IMR-90 (cell line): ENCODE measurements around the gene CDK12. TPM values are rescaled to one million over a fixed set of nuclear protein-coding genes. Genes with fewer than 3 reads are reported as not detected.

Experiments
- ATAC-seq: fragments of 200-7000 bp; cut with Tn5 transposase; 2 replicates; pipeline ENCODE4 v1.9.1; 2020; ENCODE audit warnings: low read depth, mild to moderate bottlenecking, moderate library complexity
- BruUV-seq: library from RNA; stranded (reverse); fragments of 400-500 nt; replicated peaks from 2 replicates; lab custom pipeline; 2021; lab: Mats Ljungman, UMichigan
- CTCF ChIA-PET: fragments of 300-600 bp; formaldehyde crosslinking; extraction: SDS; loops from one replicate; lab custom pipeline; 2021; ENCODE audit warnings: antibody characterized with exemption; lab: Yijun Ruan, JAX
- POLR2A ChIA-PET: fragments of 300-600 bp; sonication (Branson Sonifier 250); formaldehyde crosslinking; loops from one replicate; lab custom pipeline; 2022; ENCODE audit warnings: antibody characterized with exemption; ENCODE audit not compliant: unreplicated experiment; lab: Charles Lee
- DNase-seq: peaks from one replicate; pipeline ENCODE4 v3.0.0; 2013
- H2AFZ ChIP-seq: replicated peaks from 2 replicates; pipeline ENCODE3; 2013; ENCODE audit warnings: low read length, mild to moderate bottlenecking; ENCODE audit not compliant: poor library complexity
- H2AK5ac ChIP-seq: 2 replicates; pipeline ENCODE4 v1.6.1; 2013; ENCODE audit warnings: low read depth, low read length, inconsistent platforms
- H2AK9ac ChIP-seq: replicated peaks from 2 replicates; pipeline ENCODE3; 2013; ENCODE audit warnings: mild to moderate bottlenecking, low read depth, low read length, moderate library complexity; ENCODE audit not compliant: poor library complexity
- H2BK120ac ChIP-seq: 2 replicates; pipeline ENCODE4 v1.6.1; 2013; ENCODE audit warnings: low read depth, low read length, inconsistent platforms
- H2BK15ac ChIP-seq: 3 replicates; pipeline ENCODE4 v1.6.1; 2013; ENCODE audit warnings: low read depth, low read length, inconsistent platforms
- H2BK20ac ChIP-seq: 2 replicates; pipeline ENCODE4 v1.6.1; 2013; ENCODE audit warnings: low read depth, mild to moderate bottlenecking, inconsistent platforms, low read length, moderate library complexity
- H2BK5ac ChIP-seq: 2 replicates; pipeline ENCODE4 v1.6.1; 2013; ENCODE audit warnings: mild to moderate bottlenecking, low read depth, low read length, inconsistent platforms; ENCODE audit not compliant: poor library complexity, severe bottlenecking
- H3K14ac ChIP-seq: replicated peaks from 2 replicates; pipeline ENCODE4 v1.6.1; 2013; ENCODE audit warnings: low read depth, low read length, inconsistent platforms
- H3K18ac ChIP-seq: 2 replicates; pipeline ENCODE4 v1.6.1; 2013; ENCODE audit warnings: low read depth, low read length, control low read depth
- H3K23ac ChIP-seq: 2 replicates; pipeline ENCODE4 v1.6.1; 2013; ENCODE audit warnings: low read depth, low read length, inconsistent platforms
- H3K27ac ChIP-seq: 2 replicates; pipeline ENCODE4 v1.5.1; 2013; ENCODE audit warnings: mild to moderate bottlenecking, control low read depth, low read length; ENCODE audit not compliant: insufficient read depth
- H3K27me3 ChIP-seq: 2 replicates; pipeline ENCODE4 v1.6.1; 2013; ENCODE audit warnings: low read length; ENCODE audit not compliant: control insufficient read depth, insufficient read depth
- H3K36me3 ChIP-seq: 2 replicates; pipeline ENCODE4 v1.6.1; 2013; ENCODE audit warnings: low read length, mixed read lengths; ENCODE audit not compliant: control insufficient read depth, insufficient read depth
- H3K4ac ChIP-seq: 2 replicates; pipeline ENCODE4 v1.6.1; 2013; ENCODE audit warnings: low read depth, low read length, inconsistent platforms
- H3K4me1 ChIP-seq: 2 replicates; pipeline ENCODE4 v1.6.1; 2013; ENCODE audit warnings: low read length, mixed read lengths; ENCODE audit not compliant: control insufficient read depth, insufficient read depth
- H3K4me2 ChIP-seq: 2 replicates; pipeline ENCODE4 v1.6.1; 2013; ENCODE audit warnings: low read depth, mild to moderate bottlenecking, control low read depth, low read length, moderate library complexity
- H3K4me3 ChIP-seq: 2 replicates; pipeline ENCODE4 v1.5.1; 2013; ENCODE audit warnings: low read depth, mild to moderate bottlenecking, control low read depth, low read length, moderate library complexity; ENCODE audit not compliant: insufficient read depth
- H3K56ac ChIP-seq: 2 replicates; pipeline ENCODE4 v1.6.1; 2013; ENCODE audit warnings: low read length, inconsistent platforms; ENCODE audit not compliant: insufficient read depth; ENCODE audit errors: extremely low read depth
- H3K79me1 ChIP-seq, 2 experiments: 2 replicates each; pipeline ENCODE4 v1.6.1; 2013; ENCODE audit warnings: low read length in 2 of 2, inconsistent platforms in 1 of 2, low read depth in 1 of 2
- H3K9ac ChIP-seq: 2 replicates; pipeline ENCODE4 v1.6.1; 2013; ENCODE audit warnings: low read depth, low read length, control low read depth
- H3K9me1 ChIP-seq: 2 replicates; pipeline ENCODE4 v1.6.1; 2013; ENCODE audit warnings: low read length, inconsistent platforms; ENCODE audit not compliant: insufficient read depth
- H3K9me3 ChIP-seq: 2 replicates; pipeline ENCODE4 v1.6.1; 2013; ENCODE audit warnings: low read length; ENCODE audit not compliant: control insufficient read depth, insufficient read depth
- H4K20me1 ChIP-seq: 2 replicates; pipeline ENCODE4 v1.6.1; 2013; ENCODE audit warnings: low read length, inconsistent platforms; ENCODE audit not compliant: insufficient read depth
- H4K5ac ChIP-seq: 2 replicates; pipeline ENCODE4 v1.6.1; 2013; ENCODE audit warnings: mild to moderate bottlenecking, low read depth, low read length, control low read depth
- H4K8ac ChIP-seq, 2 experiments: 2 replicates each; pipeline ENCODE4 v1.6.1; 2013; ENCODE audit warnings: low read depth in 2 of 2, low read length in 2 of 2, control low read depth in 1 of 2, inconsistent platforms in 1 of 2
- H4K91ac ChIP-seq: 2 replicates; pipeline ENCODE4 v1.6.1; 2013; ENCODE audit warnings: low read depth, low read length, inconsistent platforms; ENCODE audit not compliant: insufficient read depth
- CEBPB ChIP-seq: IDR thresholded peaks from 2 replicates; pipeline ENCODE4 v1.6.1; 2012; ENCODE audit warnings: low read depth, low read length, improper control_type of control experiment
- CHD1 ChIP-seq: IDR thresholded peaks from 2 replicates; pipeline ENCODE4 v1.6.1; 2012; ENCODE audit warnings: low read depth, low read length, improper control_type of control experiment
- FOS ChIP-seq: fragments of 150-350 bp; IDR thresholded peaks from 2 replicates; pipeline ENCODE4 v1.6.1; 2016; ENCODE audit warnings: low read depth, low read length
- MAFK ChIP-seq: IDR thresholded peaks from 2 replicates; pipeline ENCODE4 v1.6.1; 2012; ENCODE audit warnings: low read depth, low read length, improper control_type of control experiment
- MAZ ChIP-seq: IDR thresholded peaks from 2 replicates; pipeline ENCODE4 v1.6.1; 2012; ENCODE audit warnings: low read depth, mild to moderate bottlenecking, low read length, improper control_type of control experiment, moderate library complexity, borderline replicate concordance
- MXI1 ChIP-seq: IDR thresholded peaks from 2 replicates; pipeline ENCODE4 v1.6.1; 2012; ENCODE audit warnings: low read depth, mild to moderate bottlenecking, low read length, moderate library complexity, borderline replicate concordance
- NFE2L2 ChIP-seq: fragments of 150-350 bp; IDR thresholded peaks from 2 replicates; pipeline ENCODE4 v1.6.1; 2016; ENCODE audit warnings: low read depth, mild to moderate bottlenecking, low read length
- POLR2A ChIP-seq: IDR thresholded peaks from 2 replicates; pipeline ENCODE4 v1.6.1; 2012; ENCODE audit warnings: mild to moderate bottlenecking, low read depth, low read length
- RCOR1 ChIP-seq: IDR thresholded peaks from 2 replicates; pipeline ENCODE4 v1.6.1; 2012; ENCODE audit warnings: mild to moderate bottlenecking, low read length, improper control_type of control experiment; ENCODE audit not compliant: insufficient replicate concordance
- RFX5 ChIP-seq: IDR thresholded peaks from 2 replicates; pipeline ENCODE4 v1.8.0; 2012; ENCODE audit warnings: low read depth, mild to moderate bottlenecking, low read length, moderate library complexity
- SMC3 ChIP-seq: fragments of 150-350 bp; IDR thresholded peaks from 2 replicates; pipeline ENCODE4 v1.6.1; 2016; ENCODE audit warnings: low read depth, mild to moderate bottlenecking, antibody characterized with exemption, low read length, moderate library complexity
- WGBS, 2 experiments: methylation state at CpG; one replicate each; pipeline versions ENCODE4 v1.1.5 to v1.1.7; 2013; ENCODE audit warnings: missing lambda C conversion rate in 2 of 2; ENCODE audit not compliant: insufficient read length in 1 of 2; ENCODE audit errors: extremely low coverage in 2 of 2; 5-methylcytosine and 5-hydroxymethylcytosine counted together
- dilution Hi-C: fragments of 300-500 bp; cut with HindIII; formaldehyde crosslinking; loops from one replicate; pipeline ENCODE4 v1.14.3; 2018; ENCODE audit warnings: low sequenced_read_pairs; ENCODE audit not compliant: unreplicated experiment
- in situ Hi-C: fragments of 300-500 bp; cut with MboI; formaldehyde crosslinking; loops from 3 replicates; pipeline ENCODE4 v1.14.3; 2019; ENCODE audit warnings: low sequenced_read_pairs, inconsistent platforms, mixed read lengths
- intact Hi-C: fragments of 100-400 bp; cut with micrococcal nuclease; formaldehyde crosslinking; loops from 2 replicates; pipeline ENCODE4 v1.10.0; 2022
- polyA plus RNA-seq, 3 experiments: library from polyadenylated mRNA; depleted of rRNA; stranded (reverse); fragments of >200 nt; gene quantifications; 2 replicates each; pipeline ENCODE4 v1.2.3, GENCODE V29; 2012; ENCODE audit warnings: low replicate concordance in 1 of 3
- total RNA-seq: library from RNA; depleted of rRNA; stranded (reverse); fragments of >200 nt; gene quantifications from 2 replicates; pipeline ENCODE4 v1.2.3, GENCODE V29; 2012

Gene CDK12
- total and polyA plus RNA-seq, 2 of the 4 experiments (the other 2 are of a cell fraction): 16.1 to 27.1 TPM

DNA sequence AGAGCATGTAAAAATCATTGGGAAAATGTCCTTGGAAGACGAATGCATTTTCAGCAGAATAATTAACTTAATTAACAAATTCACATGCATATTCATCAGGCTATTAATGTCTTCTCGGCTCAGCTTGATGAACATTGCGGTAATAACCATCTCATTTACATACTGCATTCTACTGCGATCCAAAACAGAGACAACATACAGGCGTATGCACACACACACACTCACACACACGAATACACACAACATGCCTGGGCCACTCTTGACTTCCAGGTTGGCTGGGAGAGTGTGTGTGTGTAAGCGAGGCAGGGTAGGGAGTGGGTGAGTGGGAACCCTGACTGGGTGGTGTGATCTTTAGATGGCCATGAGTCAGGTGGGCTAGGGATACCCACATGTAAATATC, 101.7 kb downstream of the CDK12 start:
- H3K4ac ChIP-seq: no peak overlapping the region
- H3K23ac ChIP-seq: no peak overlapping the region
- H3K4me2 ChIP-seq: no peak overlapping the region
- H3K27me3 ChIP-seq: no peaks in the 10 kb centered on the region
- no peak overlapping the region for H3K27ac ChIP-seq
- no peak overlapping the region for H3K56ac ChIP-seq
- ATAC-seq (peak; percentile 29; the same call in 1 of the 2 replicates), DNase-seq (no peak)
- H3K9ac ChIP-seq: no peak overlapping the region
- no peak overlapping the region for H2AK5ac ChIP-seq
- no peak overlapping the region for H2AFZ ChIP-seq
- peaks cover 17% of the 10 kb centered on the region for H3K36me3 ChIP-seq
- WGBS, 2 experiments: 80% methylated on average over 1 of the region's 7 CpGs; no CpG with 5 or more reads in 1 of the 2 experiments
- no peak overlapping the region for H2AK9ac ChIP-seq
- H4K20me1 ChIP-seq: no peaks in the 10 kb centered on the region
- TF ChIP-seq RFX5 (no peak), FOS (no peak), MAFK (no peak), NFE2L2 (no peak), CHD1 (no peak), RCOR1 (no peak), POLR2A (no peak), SMC3 (no peak), CEBPB (no peak), MXI1 (no peak), MAZ (no peak)
- H3K14ac ChIP-seq: no peak overlapping the region
- no peak overlapping the region for H2BK120ac ChIP-seq
- no peak overlapping the region for H3K18ac ChIP-seq
- H3K9me1 ChIP-seq: 0 out of 2 replicates have a peak, but pooled peaks cover 2% of the 10 kb centered on the region
- dilution Hi-C loops (no loop called here), intact Hi-C loops (no loop called here), in situ Hi-C loops (no loop called here)
- no TSS peak for BruUV-seq
- no peak overlapping the region for H4K5ac ChIP-seq
- POLR2A ChIA-PET: no interaction called here
- no peaks in the 10 kb centered on the region for H3K9me3 ChIP-seq
- no peak overlapping the region for H3K4me3 ChIP-seq
- no peak overlapping the region for H2BK20ac ChIP-seq
- H2BK15ac ChIP-seq: no peak overlapping the region
- no peak overlapping the region for H2BK5ac ChIP-seq
- no peaks in the 10 kb centered on the region for H3K79me1 ChIP-seq
- H4K91ac ChIP-seq: no peak overlapping the region
- CTCF ChIA-PET: no interaction called here
- no peaks in the 10 kb centered on the region for H3K4me1 ChIP-seq
- H4K8ac ChIP-seq: no peak overlapping the region
